Daoy (cell line): ENCODE data around the gene FMN1. TPM values are rescaled to one million over a fixed set of nuclear protein-coding genes. Genes with fewer than 3 reads are reported as not detected.

Experiments
- DNase-seq: peaks from one replicate; pipeline ENCODE4 v3.0.0-alpha.2; 2015; ENCODE audit warnings: low read depth
- total RNA-seq: library from RNA; depleted of rRNA; stranded (reverse); fragments of >200 nt; shearing (Covaris generic); gene quantifications from 2 replicates; pipeline ENCODE4 v1.2.3, GENCODE V29; 2014

FMN1 gene
- total RNA-seq, 1 experiment from 2014 or later: 4.9 TPM

DNA sequence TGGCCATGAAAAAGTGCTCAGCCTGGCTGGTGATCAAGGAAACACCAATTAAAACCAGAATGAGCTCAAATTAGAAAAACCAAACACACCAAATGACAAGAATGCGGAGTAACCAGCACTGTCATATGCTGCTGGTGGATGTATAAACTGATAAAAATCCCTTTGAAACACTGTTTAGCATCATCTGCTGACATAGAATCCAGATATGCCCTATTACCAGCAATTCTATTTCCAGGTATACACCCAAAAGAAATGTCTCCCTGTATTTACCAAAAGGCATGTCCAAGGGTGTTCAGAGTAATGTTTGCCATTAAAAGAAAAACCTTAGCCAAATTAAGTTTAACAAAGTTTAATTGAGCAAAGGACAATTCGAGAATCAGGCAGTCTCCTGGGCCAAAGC is 138.6 kb downstream of the FMN1 start:
- DNase-seq: no peak

GRCh38 chr15:33051528-33051927 is 143.0 kb downstream of the FMN1 start:
- DNase-seq: no peak

GRCh38 chr15:33048255-33048654 is 146.3 kb downstream of the FMN1 start:
- no peak for DNase-seq

GRCh38 chr15:33047077-33047476 is 147.4 kb downstream of the FMN1 start:
- no peak for DNase-seq

GRCh38 chr15:33046329-33046728 is 148.2 kb downstream of the FMN1 start:
- DNase-seq: no peak

DNA sequence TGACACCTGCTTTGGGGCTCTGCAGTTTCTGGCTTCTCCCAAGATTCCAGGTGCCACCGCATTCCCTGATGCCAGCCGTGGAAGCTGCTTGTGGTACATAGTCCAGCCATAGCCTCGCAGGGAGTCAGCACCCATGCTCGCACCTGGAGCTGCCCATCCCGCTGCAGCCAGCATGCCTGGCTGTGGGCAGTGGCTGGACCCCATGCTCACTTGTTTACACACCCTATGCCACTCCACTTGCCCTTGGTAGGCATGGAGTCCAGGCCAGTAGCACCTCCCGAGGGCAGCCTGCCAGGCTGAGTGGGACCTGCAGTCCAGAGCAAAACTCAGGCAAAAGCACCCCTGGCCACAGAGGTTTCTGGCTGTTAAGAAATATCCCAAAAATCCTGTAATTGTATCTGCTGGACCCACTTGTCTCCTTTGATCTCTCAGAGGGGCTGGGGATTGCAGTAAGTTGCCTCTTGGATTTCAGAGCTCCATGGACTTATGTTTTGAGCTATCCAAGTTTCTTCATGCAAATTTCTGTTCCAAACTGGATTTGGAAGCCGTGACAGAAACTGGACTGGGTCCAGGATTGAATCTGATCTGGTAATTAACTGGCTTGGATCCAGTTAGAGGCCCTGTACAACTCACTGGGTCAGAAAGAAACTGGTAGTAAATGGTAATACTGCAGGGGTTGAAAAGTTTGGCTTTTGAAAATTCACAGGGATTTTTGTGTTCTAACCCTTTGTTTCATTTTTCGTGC is 149.3 kb downstream of the FMN1 start:
- DNase-seq: no peak

GRCh38 chr15:33044598-33044997 is 149.9 kb downstream of the FMN1 start:
- no peak for DNase-seq

- no peak for DNase-seq
Measured at GRCh38 chr15:33043636-33044035, 150.9 kb downstream of the FMN1 start.

- no peak for DNase-seq
Measured at GRCh38 chr15:33040496-33040895, 154.0 kb downstream of the FMN1 start.

DNA sequence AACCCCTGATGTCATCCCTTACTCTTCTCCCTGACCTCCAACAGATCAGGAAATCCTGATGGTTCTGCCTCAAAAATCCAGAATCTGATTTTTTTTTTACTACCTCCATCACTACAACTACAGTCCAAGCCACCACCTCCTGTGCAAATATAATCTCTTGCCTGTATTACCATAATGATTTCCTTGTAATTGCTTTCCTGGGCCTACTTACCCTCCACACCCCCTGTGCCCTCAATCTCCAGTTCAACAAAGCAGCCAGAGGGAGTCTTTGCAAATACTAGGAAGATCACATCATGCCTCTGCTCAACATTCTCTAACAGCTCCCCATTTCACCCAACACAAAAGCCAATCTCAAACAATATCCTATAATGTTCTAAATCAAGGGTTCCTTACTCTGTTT is 159.9 kb downstream of the FMN1 start:
- DNase-seq: no peak

DNA sequence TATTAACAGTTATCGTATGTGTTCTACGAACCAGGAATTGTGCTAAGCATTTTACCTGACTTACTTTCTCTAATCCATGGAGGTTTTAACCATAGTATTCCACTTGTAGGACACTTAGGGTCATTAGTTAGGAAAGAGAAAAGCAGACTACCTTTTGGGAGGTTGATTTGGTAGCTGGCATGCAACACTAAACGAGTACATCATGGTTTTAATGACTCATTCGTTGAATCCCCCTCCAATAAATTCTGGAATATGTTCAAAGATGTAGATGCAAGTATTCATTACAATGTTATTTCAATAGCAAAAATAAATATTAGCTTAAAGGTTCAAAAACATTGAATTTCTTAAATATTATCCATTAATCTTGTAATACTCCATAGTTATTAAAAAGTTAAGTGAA is 162.5 kb downstream of the FMN1 start:
- peak; percentile 16 for DNase-seq

DNA sequence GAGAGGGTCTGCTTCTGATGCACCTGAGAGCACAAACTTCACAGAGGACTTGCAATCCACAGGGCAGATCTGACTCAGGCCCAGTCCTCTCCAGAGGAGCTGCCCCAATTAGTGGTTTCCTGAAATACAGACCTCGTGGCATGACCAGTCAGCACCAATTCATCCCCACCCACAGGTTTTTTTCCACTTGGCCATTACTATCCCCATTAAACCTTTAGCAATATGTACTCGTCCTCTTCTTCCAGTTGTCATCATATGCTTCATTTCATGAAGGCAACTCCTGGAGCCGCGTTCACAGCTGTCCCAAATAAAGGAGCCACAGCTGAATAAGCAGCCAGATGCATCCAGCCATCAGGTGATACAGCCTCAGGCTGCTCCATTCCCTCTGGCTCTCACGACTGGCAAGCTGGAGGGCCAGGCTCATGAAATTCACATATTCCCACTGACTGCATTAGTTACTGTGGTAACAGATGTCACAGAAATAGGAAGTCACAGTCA is 163.1 kb downstream of the FMN1 start:
- peak; percentile 85 for DNase-seq

DNA sequence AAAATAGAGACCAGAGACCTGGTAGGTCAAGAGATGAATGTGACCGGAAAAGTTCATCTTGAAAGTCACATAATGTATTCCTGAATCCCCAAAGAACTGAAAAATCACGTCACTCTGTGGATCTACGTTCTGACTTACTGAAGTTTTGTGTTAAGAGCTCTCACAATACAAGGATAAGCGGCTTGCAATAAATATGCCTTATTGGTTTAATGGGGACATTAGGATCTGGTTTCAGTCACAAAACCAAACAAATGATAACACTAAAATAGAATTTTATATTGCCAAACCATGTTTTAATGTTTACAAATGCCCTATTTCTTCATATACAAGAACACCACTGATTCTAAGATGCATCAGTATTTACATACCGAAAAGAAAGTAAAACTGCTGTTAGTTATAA is 164.2 kb downstream of the FMN1 start:
- DNase-seq: no peak

- DNase-seq: no peak
Measured at GRCh38 chr15:33029109-33029652, 165.3 kb downstream of the FMN1 start.

DNA sequence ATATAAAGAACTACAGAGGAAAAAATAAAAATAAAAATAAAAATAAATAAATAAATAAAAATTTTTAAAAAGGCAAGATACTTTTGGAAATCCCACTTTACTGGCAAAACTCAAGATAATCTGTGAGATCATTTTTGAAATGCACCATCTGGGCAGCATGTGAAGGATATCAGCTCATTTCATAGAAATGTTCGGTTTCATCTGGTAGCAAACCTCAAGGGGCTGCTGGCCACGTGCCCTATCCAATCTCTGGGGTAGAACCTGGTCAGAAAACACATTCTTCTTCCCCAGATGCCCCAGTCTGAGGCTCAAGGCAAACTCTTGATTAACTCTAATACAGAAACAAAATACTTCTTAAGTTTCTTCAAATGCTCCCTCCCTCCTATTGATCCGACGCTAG is 166.0 kb downstream of the FMN1 start:
- no peak for DNase-seq

DNA sequence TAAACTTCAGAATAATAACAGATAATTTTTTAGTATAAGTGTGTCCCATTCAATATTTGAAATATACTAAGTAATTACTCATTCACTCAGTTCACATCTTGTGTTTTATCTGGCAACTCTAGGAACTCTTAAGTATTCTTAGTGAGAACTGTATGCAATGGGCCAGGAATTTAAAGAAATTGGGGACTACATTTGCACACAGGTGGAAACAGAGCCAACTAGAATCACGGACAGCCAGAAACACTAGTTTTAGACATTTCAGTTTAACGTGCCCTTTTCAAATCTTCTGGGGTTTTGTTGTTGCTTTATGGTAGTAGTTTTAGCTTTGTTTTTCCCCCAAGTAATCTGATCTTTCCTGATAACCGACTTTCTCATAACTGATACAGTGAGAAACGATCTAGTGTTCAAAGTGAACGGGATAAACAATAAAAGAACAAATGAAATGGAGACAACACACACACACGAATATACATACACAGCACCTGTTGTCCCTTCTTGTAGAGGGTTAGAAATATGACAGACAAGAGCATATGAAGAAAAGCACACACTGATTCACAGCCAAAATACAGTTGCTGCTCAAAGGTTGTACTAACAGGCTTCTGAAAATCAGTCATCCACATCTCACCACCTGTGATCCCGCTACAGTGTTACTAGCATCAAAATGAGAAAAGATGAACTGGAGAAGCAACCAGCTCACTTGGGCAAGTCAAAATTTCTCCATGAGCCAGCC is 167.0 kb downstream of the FMN1 start:
- DNase-seq: no peak

- no peak for DNase-seq
Measured at GRCh38 chr15:33026614-33027013, 167.9 kb downstream of the FMN1 start.

DNA sequence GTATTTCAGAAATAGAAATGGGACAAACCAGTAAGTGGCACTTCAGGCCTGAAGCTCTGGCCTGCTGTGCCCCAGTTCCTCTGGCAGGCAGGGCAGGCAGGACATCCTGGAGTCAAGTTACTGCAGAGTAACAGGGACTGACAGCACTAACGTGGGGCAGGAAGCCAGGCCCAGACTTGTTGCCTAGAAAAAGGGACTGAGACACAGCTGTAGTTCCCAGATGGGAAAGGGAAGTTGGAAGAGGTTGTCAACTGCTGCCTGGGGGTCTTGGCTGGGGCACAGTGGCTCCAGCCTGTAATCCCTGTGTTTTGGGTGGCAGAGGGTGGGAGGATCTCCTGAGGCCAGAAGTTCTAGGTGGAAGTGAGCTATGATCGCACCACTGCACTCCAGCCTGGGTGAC is 171.9 kb downstream of the FMN1 start:
- DNase-seq: peak; percentile 70

DNA sequence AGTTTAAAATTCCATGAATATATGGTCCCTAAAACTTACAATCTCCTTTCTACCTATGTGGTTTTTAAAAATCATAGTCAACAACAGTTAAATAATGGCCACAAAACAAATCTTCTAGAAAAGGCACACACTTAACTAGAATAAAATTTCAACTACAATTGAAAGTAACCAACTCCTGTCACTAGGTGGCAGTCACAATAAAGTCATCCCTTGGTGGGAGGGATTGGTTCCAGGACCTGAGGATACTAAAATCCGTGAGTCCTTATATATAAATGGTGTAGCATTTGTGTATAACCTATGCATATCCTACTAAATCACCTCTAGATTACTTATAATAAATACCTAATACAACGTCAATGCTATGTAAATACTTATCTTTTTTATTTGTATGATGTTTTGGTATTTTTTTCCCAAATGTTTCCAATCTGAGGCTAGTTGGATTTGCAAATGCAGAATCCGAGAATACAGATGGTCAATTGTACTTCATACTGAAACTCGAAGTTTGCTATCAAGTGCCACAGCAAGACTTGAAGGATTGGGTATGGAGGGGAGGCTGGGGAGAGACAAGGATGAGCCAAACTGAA is 172.6 kb downstream of the FMN1 start:
- peak; percentile 59 for DNase-seq

DNA sequence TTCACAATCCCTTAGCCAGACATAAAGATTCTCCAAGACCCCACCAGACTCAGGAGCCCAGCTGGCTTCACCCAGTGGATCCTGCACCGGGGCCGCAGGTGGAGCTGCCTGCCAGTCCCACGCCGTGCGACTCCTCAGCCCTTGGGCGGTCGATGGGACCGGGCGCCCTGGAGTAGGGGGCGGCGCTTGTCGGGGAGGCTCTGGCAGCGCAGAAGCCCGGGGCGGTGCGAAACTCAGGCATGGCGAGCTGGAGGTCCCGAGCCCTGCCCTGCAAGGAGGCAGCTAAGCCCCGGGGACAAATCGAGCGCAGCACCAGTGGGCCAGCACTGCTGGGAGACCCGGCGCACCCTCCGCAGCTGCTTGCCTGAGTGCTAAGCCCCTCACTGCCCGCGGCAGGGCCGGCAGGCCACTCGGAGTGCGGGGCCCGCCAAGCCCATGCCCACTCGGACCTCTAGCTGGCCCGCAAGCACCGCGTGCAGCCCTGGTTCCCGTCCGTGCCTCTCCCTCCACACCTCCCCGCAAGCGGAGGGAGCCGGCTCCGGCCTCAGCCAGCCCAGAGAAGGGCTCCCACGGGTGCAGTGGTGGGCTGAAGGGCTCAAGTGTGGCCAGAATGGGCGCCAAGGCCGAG is 175.0 kb downstream of the FMN1 start:
- no peak for DNase-seq

GRCh38 chr15:33016405-33017024 is 178.0 kb downstream of the FMN1 start:
- no peak for DNase-seq

GRCh38 chr15:33014586-33014985 is 179.9 kb downstream of the FMN1 start:
- no peak for DNase-seq
